HFFc6 (cell line): ENCODE data around the gene PGGHG. TPM values are rescaled to one million over a fixed set of nuclear protein-coding genes. Genes with fewer than 3 reads are reported as not detected.
"Not testable (repeated sequence)": the region's sequence is repeated elsewhere in the genome, so short reads cannot be mapped to it uniquely, and the experiment has no call there.

Experiments
- DNase-seq: peaks from one replicate; pipeline ENCODE4 v3.0.0-alpha.2; 2018
- H3K27ac Mint-ChIP-seq: 2 replicates; pipeline ENCODE4 v1.8.0; 2020; ENCODE audit warnings: mild to moderate bottlenecking, mixed read lengths
- H3K27me3 Mint-ChIP-seq: 2 replicates; pipeline ENCODE4 v1.8.0; 2021; ENCODE audit warnings: mild to moderate bottlenecking, moderate library complexity, mixed read lengths; ENCODE audit not compliant: insufficient read depth
- H3K36me3 Mint-ChIP-seq: 2 replicates; pipeline ENCODE4 v1.8.0; 2021; ENCODE audit warnings: low read depth, mixed read lengths
- H3K4me1 Mint-ChIP-seq: 2 replicates; pipeline ENCODE4 v1.8.0; 2020; ENCODE audit warnings: low read depth, mixed read lengths
- H3K4me3 Mint-ChIP-seq: 2 replicates; pipeline ENCODE4 v1.8.0; 2020; ENCODE audit warnings: mild to moderate bottlenecking, moderate library complexity, mixed read lengths
- H3K9me3 Mint-ChIP-seq: 2 replicates; pipeline ENCODE4 v1.8.0; 2020; ENCODE audit warnings: mild to moderate bottlenecking, mixed read lengths
- total RNA-seq, 6 experiments: library from RNA; stranded (reverse); fragmentation: NEBNext Ultra II Directional; extraction: Animal tissue kit (Norgen Biotek cat#: 25700); gene quantifications; 2 replicates in 1 of 6; 3 replicates in 5 of 6; pipeline ENCODE4 v1.2.3, GENCODE V29; 2021
- TF ChIP-seq, protein P1 (sequence below): fragments of 200-600 bp; sonication (generic); IDR thresholded peaks from 2 replicates; pipeline ENCODE4 v1.5.0; 2021; ENCODE audit warnings: antibody characterized with exemption, mild to moderate bottlenecking

PGGHG gene
- total RNA-seq, 6 experiments from 2014 or later: 9.7 to 12.2 (median 11.4) TPM

DNA sequence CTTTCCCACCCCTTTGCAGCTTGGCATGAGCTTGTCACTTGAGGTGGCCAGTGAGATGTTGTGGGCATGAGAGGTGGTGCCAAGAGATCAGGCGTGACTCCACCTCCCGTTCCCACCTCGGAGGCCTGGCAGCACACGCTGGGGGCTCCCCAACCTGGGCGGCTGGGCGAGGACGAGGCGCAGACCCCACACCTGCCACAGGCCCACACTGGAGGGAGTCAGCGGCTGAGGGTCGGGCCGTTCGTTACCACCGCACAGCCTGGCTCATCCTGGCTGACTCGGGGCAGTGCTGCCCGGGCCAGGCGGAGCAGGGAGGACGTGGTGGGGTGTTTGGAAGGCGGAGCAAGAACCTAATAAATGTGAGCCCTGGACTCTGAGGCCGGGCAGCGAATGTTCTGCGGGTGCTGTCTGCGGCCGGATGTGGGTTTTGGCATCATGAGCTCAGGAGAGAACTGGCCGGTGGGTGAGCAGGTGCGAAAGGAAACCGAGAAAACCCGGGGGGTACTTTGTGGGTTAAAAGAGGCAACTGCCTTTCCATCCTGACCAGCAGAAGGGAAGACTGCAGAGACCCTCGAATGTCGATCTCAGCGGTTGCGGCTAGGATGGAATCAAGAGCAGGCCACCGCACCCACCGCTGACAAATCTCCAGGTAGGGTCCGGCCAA lies 41.9 kb downstream of the PGGHG start:
- Mint-ChIP-seq H3K36me3 (no peaks in the 10 kb centered on the region), H3K4me3 (no peak overlapping the region), H3K27ac (no peak overlapping the region), H3K4me1 (peaks cover 12% of the 10 kb centered on the region), H3K27me3 (peaks cover 4% of the 10 kb centered on the region), H3K9me3 (no peaks in the 10 kb centered on the region)
- TF ChIP-seq, protein P1, sequence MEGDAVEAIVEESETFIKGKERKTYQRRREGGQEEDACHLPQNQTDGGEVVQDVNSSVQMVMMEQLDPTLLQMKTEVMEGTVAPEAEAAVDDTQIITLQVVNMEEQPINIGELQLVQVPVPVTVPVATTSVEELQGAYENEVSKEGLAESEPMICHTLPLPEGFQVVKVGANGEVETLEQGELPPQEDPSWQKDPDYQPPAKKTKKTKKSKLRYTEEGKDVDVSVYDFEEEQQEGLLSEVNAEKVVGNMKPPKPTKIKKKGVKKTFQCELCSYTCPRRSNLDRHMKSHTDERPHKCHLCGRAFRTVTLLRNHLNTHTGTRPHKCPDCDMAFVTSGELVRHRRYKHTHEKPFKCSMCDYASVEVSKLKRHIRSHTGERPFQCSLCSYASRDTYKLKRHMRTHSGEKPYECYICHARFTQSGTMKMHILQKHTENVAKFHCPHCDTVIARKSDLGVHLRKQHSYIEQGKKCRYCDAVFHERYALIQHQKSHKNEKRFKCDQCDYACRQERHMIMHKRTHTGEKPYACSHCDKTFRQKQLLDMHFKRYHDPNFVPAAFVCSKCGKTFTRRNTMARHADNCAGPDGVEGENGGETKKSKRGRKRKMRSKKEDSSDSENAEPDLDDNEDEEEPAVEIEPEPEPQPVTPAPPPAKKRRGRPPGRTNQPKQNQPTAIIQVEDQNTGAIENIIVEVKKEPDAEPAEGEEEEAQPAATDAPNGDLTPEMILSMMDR: no peak
- DNase-seq: no peak

DNA sequence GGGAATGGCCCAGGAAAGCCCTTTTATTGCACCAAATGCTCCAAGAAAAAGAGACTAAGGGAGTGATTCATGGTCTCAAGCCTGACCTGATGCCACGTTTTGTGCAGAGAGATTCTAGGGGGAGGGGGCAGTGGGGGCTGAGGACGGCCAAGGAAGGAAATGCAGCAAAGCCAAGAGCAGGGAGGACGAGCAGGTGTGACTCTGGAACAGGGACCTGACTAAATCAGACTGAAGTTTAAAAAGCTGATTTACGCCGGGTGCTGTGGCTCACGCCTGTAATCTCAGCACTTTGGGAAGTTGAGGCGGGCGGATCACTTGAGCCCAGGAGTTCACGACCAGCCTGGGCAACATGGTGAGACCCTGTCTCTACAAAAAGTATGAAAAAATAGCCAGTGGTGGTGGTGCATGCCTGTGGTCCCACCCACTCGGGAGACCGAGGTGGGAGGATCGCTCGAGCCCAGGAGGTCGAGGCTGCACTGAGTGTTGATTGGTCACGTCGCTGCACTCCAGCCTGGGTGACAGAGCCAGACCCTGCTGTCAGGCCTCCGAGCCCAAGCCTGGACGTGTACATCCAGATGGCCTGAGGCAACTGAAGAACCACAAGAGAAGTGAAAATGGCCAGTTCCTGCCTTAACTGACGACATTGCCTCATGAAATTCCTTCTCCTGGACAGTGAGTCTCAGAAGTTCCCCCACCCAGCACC lies 42.6 kb downstream of the PGGHG start:
- no peak overlapping the region for H3K4me3 Mint-ChIP-seq
- no peaks in the 10 kb centered on the region for H3K9me3 Mint-ChIP-seq
- peaks cover 19% of the 10 kb centered on the region for H3K4me1 Mint-ChIP-seq
- no peaks in the 10 kb centered on the region for H3K36me3 Mint-ChIP-seq
- TF ChIP-seq, protein P1: no peak
- DNase-seq: no peak
- H3K27me3 Mint-ChIP-seq: peaks cover 4% of the 10 kb centered on the region
- no peak overlapping the region for H3K27ac Mint-ChIP-seq

DNA sequence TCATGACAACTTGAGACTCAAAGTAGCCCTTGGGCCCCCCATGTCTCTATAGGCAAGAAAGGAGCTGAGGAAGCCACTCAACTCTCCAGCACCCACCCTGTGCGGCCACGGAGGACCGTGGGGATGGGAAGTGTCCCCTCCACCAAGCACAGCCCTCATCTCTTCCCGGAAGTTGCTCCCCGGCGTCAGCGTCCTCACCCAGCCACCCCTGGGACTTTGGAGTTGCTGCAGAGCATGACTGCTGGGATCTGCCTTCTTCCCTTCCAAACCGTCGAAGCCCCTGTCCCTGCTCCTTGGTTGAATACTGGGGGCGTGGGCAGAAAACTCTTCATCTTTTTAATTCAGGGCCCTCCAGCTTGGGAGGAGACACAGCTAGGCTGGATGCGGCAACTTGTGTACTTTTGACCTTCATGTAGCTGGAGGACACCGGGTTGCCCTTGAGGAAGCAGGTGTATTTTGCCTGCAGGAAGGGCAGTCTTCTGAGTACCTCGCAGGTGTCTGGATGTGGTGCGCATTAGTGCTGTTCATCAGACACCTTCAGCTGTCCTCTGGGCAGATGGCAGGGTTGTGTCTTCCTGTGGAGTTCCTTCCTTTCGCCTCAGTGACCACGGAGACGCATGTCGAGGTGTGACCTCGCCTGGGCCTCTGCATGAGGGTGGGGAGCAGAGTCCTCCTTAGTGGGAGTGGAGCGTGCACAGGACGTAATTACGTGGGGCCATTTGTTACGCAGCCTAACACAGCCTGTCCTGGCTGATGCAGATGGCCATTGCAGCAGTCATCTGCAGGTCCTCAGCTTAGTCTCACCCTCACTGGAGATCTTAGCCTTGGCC lies 43.9 kb downstream of the PGGHG start:
- Mint-ChIP-seq H3K4me1 (peaks cover 14% of the 10 kb centered on the region), H3K36me3 (no peaks in the 10 kb centered on the region), H3K27me3 (peaks cover 4% of the 10 kb centered on the region), H3K4me3 (no peak overlapping the region), H3K27ac (no peak overlapping the region), H3K9me3 (no peaks in the 10 kb centered on the region)
- no peak for DNase-seq
- TF ChIP-seq, protein P1: no peak

DNA sequence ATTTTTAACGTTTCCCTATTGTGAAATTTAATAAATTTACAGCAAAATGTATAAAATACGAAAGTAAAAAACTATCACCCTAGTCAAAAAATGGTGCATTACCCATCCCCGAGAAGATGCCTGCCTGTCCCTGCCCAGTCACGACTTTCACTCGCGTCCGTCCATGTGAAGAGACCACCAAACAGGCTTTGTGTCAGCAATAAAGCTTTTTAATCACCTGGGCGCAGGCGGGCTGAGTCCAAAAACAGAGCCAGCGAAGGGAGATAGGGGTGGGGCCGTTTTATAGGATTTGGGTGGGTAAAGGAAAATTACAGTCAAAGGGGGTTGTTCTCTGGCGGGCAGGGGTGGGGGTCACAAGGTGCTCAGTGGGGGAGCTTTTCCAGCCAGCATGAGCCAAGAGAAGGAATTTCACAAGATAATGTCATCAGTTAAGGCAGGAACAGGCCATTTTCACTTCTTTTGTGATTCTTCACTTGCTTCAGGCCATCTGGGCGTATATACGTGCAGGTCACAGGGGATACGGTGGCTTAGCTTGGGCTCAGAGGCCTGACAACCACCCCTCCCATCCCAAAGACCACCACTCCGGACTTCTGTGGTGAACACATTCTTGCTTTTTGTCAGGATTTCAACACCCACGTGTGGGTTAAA lies 44.8 kb downstream of the PGGHG start:
- not testable (repeated sequence) for H3K9me3 Mint-ChIP-seq, H3K4me3 Mint-ChIP-seq, H3K27ac Mint-ChIP-seq, H3K27me3 Mint-ChIP-seq, DNase-seq, H3K36me3 Mint-ChIP-seq
- peaks cover 14% of the 10 kb centered on the region for H3K4me1 Mint-ChIP-seq

DNA sequence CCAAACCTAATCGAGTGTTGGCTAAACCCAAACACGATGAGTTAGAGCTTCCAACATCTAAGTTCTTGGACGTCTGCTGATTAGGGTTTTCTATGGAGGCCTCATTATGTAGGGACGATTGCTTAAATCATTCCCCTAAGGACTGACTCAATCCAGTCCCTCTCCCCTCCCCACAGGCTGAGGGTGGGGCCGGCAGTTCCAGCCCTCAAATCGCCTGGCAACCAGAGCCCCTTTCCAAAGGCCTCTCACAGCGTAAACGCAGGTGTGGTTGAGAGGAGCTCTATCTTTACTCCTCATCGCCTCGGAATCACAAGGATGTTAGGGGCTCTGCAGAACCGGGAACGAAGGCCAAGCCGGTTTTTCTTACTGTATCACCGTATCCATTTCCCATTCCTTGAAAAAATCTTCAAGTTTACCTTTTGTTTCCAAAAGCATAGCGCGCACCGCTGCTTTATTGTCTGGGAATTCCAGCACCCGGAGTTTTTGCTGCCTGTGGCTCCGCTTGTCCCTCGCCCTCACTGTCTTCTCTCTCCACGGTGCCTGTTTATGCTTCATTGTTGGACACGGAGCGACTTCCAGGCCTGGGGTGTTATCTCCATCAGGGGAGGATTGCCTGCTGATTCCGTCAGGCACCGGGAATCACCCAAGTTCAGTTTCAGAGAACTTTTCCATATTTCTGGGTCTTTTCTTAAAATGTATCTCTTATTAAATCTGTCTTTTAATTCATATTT lies 45.5 kb downstream of the PGGHG start:
- Mint-ChIP-seq H3K4me3 (no peak overlapping the region), H3K27ac (no peak overlapping the region), H3K27me3 (peaks cover 2% of the 10 kb centered on the region), H3K9me3 (no peaks in the 10 kb centered on the region), H3K36me3 (no peaks in the 10 kb centered on the region), H3K4me1 (peaks cover 14% of the 10 kb centered on the region)
- no peak for DNase-seq
- TF ChIP-seq, protein P1: no peak
